ENCODE results near the gene COL6A2. TPM values are rescaled to one million over a fixed set of nuclear protein-coding genes. Genes with fewer than 3 reads are reported as not detected.

Gene COL6A2
- polyA plus RNA-seq, 2 of the 4 experiments (the other 2 are of a cell fraction): 2.3 to 13.1 TPM

- 51% methylated on average over 5 of the region's 11 CpGs for whole genome bisulfite sequencing (ENCODE audit: missing lambda C conversion rate)
Measured at GRCh38 chr21:46092811-46093667, 4.9 kb upstream of the COL6A2 start.

GRCh38 chr21:46093668-46094400 is 4.1 kb upstream of the COL6A2 start:
- CTCF ChIA-PET: interaction anchor here (0.5 kb wide), 1 partner anchor 54 kb away, joined by 4 read pairs; no protein-coding TSS in a partner anchor
- 50% methylated on average over 4 of the region's 11 CpGs for WGBS (ENCODE audit: missing lambda C conversion rate)
- H3K9me3 ChIP-seq: no peaks in the 10 kb centered on the region
- POLR2A ChIA-PET: no interaction called here
- TF ChIP-seq BHLHE40 (IDR thresholded peaks at IDR 0.05; ENCODE audit: low read depth, low read length): no peak
- no peak for TF ChIP-seq KDM5A (IDR thresholded peaks at IDR 0.05)
- TF ChIP-seq FOSB (CRISPR knock-in tag; IDR thresholded peaks at IDR 0.05): no peak
- TF ChIP-seq EP300 (IDR thresholded peaks at IDR 0.05): no peak
- TF ChIP-seq ZFP36 (IDR thresholded peaks at IDR 0.05; ENCODE audit: borderline replicate concordance, partially characterized antibody): no peak
- no peak for TF ChIP-seq HOXA7 (CRISPR knock-in tag; IDR thresholded peaks at IDR 0.05)
- H3K27ac ChIP-seq: no peak overlapping the region
- H3K4me2 ChIP-seq: no peak overlapping the region
- no peak for DNase-seq (ENCODE audit: low read depth in 1 of 2, low spot score in 1 of 2)
- H3K4me3 ChIP-seq: no peak overlapping the region
- no peak for ATAC-seq
- no peaks in the 10 kb centered on the region for H3K4me1 ChIP-seq
- no peak for FAIRE-seq

More at GRCh38 chr21:46092811-46093667, 4.9 kb upstream of the COL6A2 start:
- POLR2A ChIA-PET: no interaction called here
- Histone ChIP-seq H3K27ac (no peak overlapping the region), H3K4me3 (no peak overlapping the region), H3K4me2 (no peak overlapping the region), H3K9me3 (no peaks in the 10 kb centered on the region), H3K4me1 (no peaks in the 10 kb centered on the region)
- CTCF ChIA-PET: interaction anchor here (0.8 to 1.0 kb wide), 2 partner anchors 12 to 13 kb away, joined by 3 read pairs; no protein-coding TSS in a partner anchor
- FAIRE-seq (no peak), DNase-seq (ENCODE audit: low read depth in 1 of 2, low spot score in 1 of 2) (no peak), ATAC-seq (no peak)
- TF ChIP-seq EP300 (IDR thresholded peaks at IDR 0.05) (no peak), HOXA7 (CRISPR knock-in tag; IDR thresholded peaks at IDR 0.05) (no peak), GATA3 (IDR thresholded peaks at IDR 0.05; ENCODE audit: borderline replicate concordance) (no peak), NPAS2 (CRISPR knock-in tag; IDR thresholded peaks at IDR 0.05; ENCODE audit: borderline replicate concordance) (no peak), CEBPB (IDR thresholded peaks at IDR 0.05) (no peak), HOXB13 (CRISPR knock-in tag; IDR thresholded peaks at IDR 0.05; ENCODE audit: low read depth) (no peak), TP53 (CRISPR knock-in tag; IDR thresholded peaks at IDR 0.05) (no peak), ELK1 (IDR thresholded peaks at IDR 0.05; ENCODE audit: low read depth, low read length) (no peak), RARB (CRISPR knock-in tag; IDR thresholded peaks at IDR 0.05) (no peak), POLR2AphosphoS2 (conservative IDR thresholded peaks at IDR 0.05; ENCODE audit: low read length) (no peak), PBX3 (IDR thresholded peaks at IDR 0.05) (no peak)

GRCh38 chr21:46094401-46095082 is 3.4 kb upstream of the COL6A2 start:
- FAIRE-seq: no peak
- ATAC-seq: no peak
- H3K9me3 ChIP-seq: no peaks in the 10 kb centered on the region
- H3K4me2 ChIP-seq: no peak overlapping the region
- no peak overlapping the region for H3K4me3 ChIP-seq
- ChIA-PET POLR2A (no interaction called here), CTCF (interaction anchor here (0.5 kb wide), 1 partner anchor 53 kb away, joined by 4 read pairs; no protein-coding TSS in a partner anchor)
- H3K27ac ChIP-seq: no peak overlapping the region
- 78% methylated on average over 11 of the region's 14 CpGs for WGBS (ENCODE audit: missing lambda C conversion rate)
- no peak for DNase-seq (ENCODE audit: low read depth in 1 of 2, low spot score in 1 of 2)
- no peaks in the 10 kb centered on the region for H3K4me1 ChIP-seq
- no peak for TF ChIP-seq USF2 (IDR thresholded peaks at IDR 0.05)
- no peak for TF ChIP-seq ATOH8 (CRISPR knock-in tag; IDR thresholded peaks at IDR 0.05; ENCODE audit: low read depth)
- no peak for TF ChIP-seq MYC (IDR thresholded peaks at IDR 0.05; ENCODE audit: borderline replicate concordance, low read length)
- no peak for TF ChIP-seq RAD21 (conservative IDR thresholded peaks at IDR 0.05 in 1 of 2, IDR thresholded peaks at IDR 0.05 in 1 of 2)
- TF ChIP-seq REST (IDR thresholded peaks at IDR 0.05): no peak
- TF ChIP-seq RARB (CRISPR knock-in tag; IDR thresholded peaks at IDR 0.05): no peak
- no peak for TF ChIP-seq FOSB (CRISPR knock-in tag; IDR thresholded peaks at IDR 0.05)
- no peak for TF ChIP-seq JUN (IDR thresholded peaks at IDR 0.05)
- no peak for TF ChIP-seq TP53 (CRISPR knock-in tag; IDR thresholded peaks at IDR 0.05)
- TF ChIP-seq HOXB5 (CRISPR knock-in tag; IDR thresholded peaks at IDR 0.05): no peak
- no peak for TF ChIP-seq KDM5A (IDR thresholded peaks at IDR 0.05)

Measured in A549 (cell line).